NCI-H748 (cell line): Measurements from ENCODE around the gene ALG12.

Experiments used
- DNase-seq: peaks from one replicate; lab custom pipeline; 2025; ENCODE audit not compliant: unreplicated experiment; lab: John Stamatoyannopoulos, UW

ALG12 gene

GRCh38 chr22:49892226-49892899, 25.9 kb downstream of the ALG12 start:
- DNase-seq = no peak

GRCh38 chr22:49889071-49889470, 29.2 kb downstream of the ALG12 start:
- DNase-seq = no peak

- no peak for DNase-seq
Observed at GRCh38 chr22:49887702-49888101, 30.5 kb downstream of the ALG12 start.

GRCh38 chr22:49887064-49887451, 31.2 kb downstream of the ALG12 start:
- DNase-seq = no peak

GRCh38 chr22:49886346-49887063, 31.7 kb downstream of the ALG12 start:
- DNase-seq = no peak

GRCh38 chr22:49885881-49886280, 32.4 kb downstream of the ALG12 start:
- DNase-seq = no peak

GRCh38 chr22:49885281-49885680, 33.0 kb downstream of the ALG12 start:
- no peak for DNase-seq

- no peak for DNase-seq
Observed at GRCh38 chr22:49884503-49885260, 33.6 kb downstream of the ALG12 start.

GRCh38 chr22:49884075-49884474, 34.2 kb downstream of the ALG12 start:
- no peak for DNase-seq

GRCh38 chr22:49883294-49883640, 35.0 kb downstream of the ALG12 start:
- no peak for DNase-seq

- peak; percentile 14 for DNase-seq
Observed at GRCh38 chr22:49882519-49883293, 35.5 kb downstream of the ALG12 start.

GRCh38 chr22:49881856-49882255, 36.4 kb downstream of the ALG12 start:
- no peak for DNase-seq

- peak; percentile 11 for DNase-seq
Observed at GRCh38 chr22:49880281-49880680, 38.0 kb downstream of the ALG12 start.

- DNase-seq = no peak
Observed at GRCh38 chr22:49879871-49880270, 38.4 kb downstream of the ALG12 start.

GRCh38 chr22:49878206-49878605, 40.0 kb downstream of the ALG12 start:
- DNase-seq = no peak

- no peak for DNase-seq
Observed at GRCh38 chr22:49877642-49878041, 40.6 kb downstream of the ALG12 start.

GRCh38 chr22:49873228-49873940, 44.9 kb downstream of the ALG12 start:
- no peak for DNase-seq

- DNase-seq = no peak
Observed at GRCh38 chr22:49872347-49872746, 45.9 kb downstream of the ALG12 start.

GRCh38 chr22:49871482-49871881, 46.8 kb downstream of the ALG12 start:
- no peak for DNase-seq

- DNase-seq = no peak
Observed at GRCh38 chr22:49869845-49870712, 48.2 kb downstream of the ALG12 start.
